Measurements from ENCODE around the gene SOS2. TPM values are rescaled to one million over a fixed set of nuclear protein-coding genes. Genes with fewer than 3 reads are reported as not detected.

The SOS2 gene
- total and polyA plus RNA-seq, 7 donors: 19.4 to 55.1 (median 45.0) TPM

GRCh38 chr14:50254248-50254647, 22.9 kb upstream of the SOS2 start:
- H3K27ac ChIP-seq: no peak overlapping the region
- H3K4me1 ChIP-seq: no peaks in the 10 kb centered on the region
- no peak for TF ChIP-seq CTCF (IDR thresholded peaks at IDR 0.05)
- intact Hi-C loops (cut with DNase I): no loop called here
- H3K4me3 ChIP-seq: no peak overlapping the region
- ATAC-seq: no peak
- no peaks in the 10 kb centered on the region for H3K27me3 ChIP-seq (ENCODE audit: insufficient read depth in 3 of 3, low read length in 2 of 3)
- WGBS, 3 donors: 45 to 72% (median 48%) methylated on average over 3 of the region's 3 CpGs
- DNase-seq: no peak
- no peaks in the 10 kb centered on the region for H3K9me3 ChIP-seq
- H3K36me3 ChIP-seq (ENCODE audit: insufficient read depth in 1 of 2, low read depth in 1 of 2): no peaks in the 10 kb centered on the region

- Histone ChIP-seq H3K36me3 (ENCODE audit: insufficient read depth in 1 of 2, low read depth in 1 of 2) (no peaks in the 10 kb centered on the region), H3K27ac (no peak overlapping the region), H3K4me3 (no peak overlapping the region), H3K27me3 (ENCODE audit: insufficient read depth in 3 of 3, low read length in 2 of 3) (no peaks in the 10 kb centered on the region), H3K4me1 (no peaks in the 10 kb centered on the region), H3K9me3 (no peaks in the 10 kb centered on the region)
- intact Hi-C loops (cut with DNase I): no loop called here
- no peak for ATAC-seq
- WGBS, 3 donors: 81 to 93% (median 91%) methylated on average over 7 of the region's 7 CpGs
- no peak for DNase-seq
- no peak for TF ChIP-seq CTCF (IDR thresholded peaks at IDR 0.05)
These were observed 17.9 kb upstream of the SOS2 start for GRCh38 chr14:50249136-50249775.

DNA sequence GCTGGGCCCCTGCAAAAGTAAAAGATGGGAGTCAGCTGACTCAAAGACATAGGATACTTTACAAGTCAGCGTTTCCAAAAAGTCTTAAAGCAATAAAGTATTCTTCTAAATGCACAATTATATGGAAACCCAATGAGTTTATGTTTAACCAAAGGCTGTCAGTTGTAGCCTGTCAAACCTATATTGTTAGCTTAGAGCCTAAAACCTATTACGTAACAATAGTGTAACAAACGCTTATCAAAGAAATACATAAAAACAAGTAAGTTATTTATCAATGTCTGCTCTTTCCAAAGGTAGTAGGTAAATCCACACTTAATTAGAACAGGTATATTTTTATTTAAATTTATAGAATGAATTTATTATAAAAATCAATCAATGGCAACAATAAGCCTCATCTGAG, 15.9 kb upstream of the SOS2 start:
- ATAC-seq (no peak), DNase-seq (no peak)
- WGBS, 3 donors: 55 to 83% (median 79%) methylated on average over 3 of the region's 3 CpGs
- Histone ChIP-seq H3K4me1 (no peaks in the 10 kb centered on the region), H3K9me3 (no peaks in the 10 kb centered on the region), H3K27me3 (ENCODE audit: insufficient read depth in 3 of 3, low read length in 2 of 3) (no peaks in the 10 kb centered on the region), H3K27ac (no peak overlapping the region), H3K4me3 (no peak overlapping the region), H3K36me3 (ENCODE audit: insufficient read depth in 1 of 2, low read depth in 1 of 2) (no peaks in the 10 kb centered on the region)
- no peak for TF ChIP-seq CTCF (IDR thresholded peaks at IDR 0.05)
- intact Hi-C loops (cut with DNase I): no loop called here

- TF ChIP-seq CTCF (IDR thresholded peaks at IDR 0.05): no peak
- DNase-seq: no peak
- no peak for ATAC-seq
- Histone ChIP-seq H3K27ac (no peak overlapping the region), H3K9me3 (no peaks in the 10 kb centered on the region), H3K4me1 (no peaks in the 10 kb centered on the region), H3K27me3 (ENCODE audit: insufficient read depth in 3 of 3, low read length in 2 of 3) (no peaks in the 10 kb centered on the region), H3K4me3 (no peak overlapping the region), H3K36me3 (ENCODE audit: insufficient read depth in 1 of 2, low read depth in 1 of 2) (no peaks in the 10 kb centered on the region)
- intact Hi-C loops (cut with DNase I): no loop called here
- WGBS, 3 donors: 88 to 94% (median 91%) methylated on average over 5 of the region's 5 CpGs
These were observed 11.4 kb upstream of the SOS2 start for GRCh38 chr14:50242566-50243310.

Measured in psoas muscle (tissue), 8 donors.